HG03159 (cell line): ENCODE results near the gene CWH43.
"Not testable (repeated sequence)": the region's sequence is repeated elsewhere in the genome, so short reads cannot be mapped to it uniquely, and the experiment has no call there.

Source experiments
- ATAC-seq: cut with Tn5 transposase; IDR thresholded peaks from one replicate; pipeline ENCODE4 v1.9.1; 2021; ENCODE audit warnings: mild to moderate bottlenecking, moderate library complexity; ENCODE audit not compliant: unreplicated experiment

Gene CWH43

DNA sequence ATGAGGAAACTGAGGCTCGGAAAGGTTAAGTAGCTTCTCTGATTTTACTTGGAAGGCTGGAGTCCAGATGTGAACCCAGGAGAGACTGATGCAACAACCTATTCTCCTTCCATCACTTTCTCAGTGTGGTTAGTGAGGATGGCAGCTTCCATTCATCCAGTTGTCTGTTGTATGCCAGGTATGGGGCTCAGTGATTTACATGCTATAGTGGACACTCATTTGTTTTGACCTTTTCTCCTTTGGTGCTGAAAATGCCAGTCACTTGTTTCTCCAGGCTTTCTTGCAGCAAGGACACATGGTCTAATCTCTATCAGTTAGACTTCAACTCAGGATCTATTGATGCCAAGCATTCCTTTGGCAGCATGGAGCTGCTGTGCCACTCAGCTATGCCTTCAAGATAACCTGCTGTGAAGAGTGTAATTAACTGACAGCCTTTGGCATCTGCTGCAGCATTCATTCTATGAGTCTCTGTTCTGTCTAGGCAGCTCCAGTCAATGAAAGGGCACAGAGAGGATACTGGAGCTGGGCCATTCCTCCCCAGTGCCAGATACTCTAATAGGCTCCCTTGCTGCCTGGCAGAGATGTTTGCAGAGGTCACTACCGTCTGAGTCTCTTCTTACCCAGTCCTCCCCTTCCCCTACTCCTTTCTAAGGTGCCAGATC is 11.0 kb upstream of the CWH43 start:
- no peak for ATAC-seq

DNA sequence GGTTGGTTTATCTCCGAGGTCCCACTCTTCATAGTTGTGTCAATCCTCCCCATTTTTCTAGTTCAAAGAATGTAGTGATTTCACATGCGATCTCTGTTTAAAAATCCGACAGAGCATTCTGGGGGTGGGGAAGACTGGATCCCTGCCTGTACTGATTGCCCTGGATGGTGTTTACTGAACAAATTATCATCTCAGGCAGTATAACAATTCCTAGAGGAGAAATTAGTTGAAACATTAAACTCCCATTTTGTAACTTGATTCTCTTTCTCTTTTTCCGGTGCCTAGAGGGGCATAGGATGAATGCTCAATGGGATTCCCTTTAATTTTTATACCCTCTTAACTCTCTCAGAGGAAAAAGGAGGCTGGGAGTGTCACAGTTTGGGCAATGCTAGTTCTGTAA is 10.0 kb upstream of the CWH43 start:
- ATAC-seq, result no peak

DNA sequence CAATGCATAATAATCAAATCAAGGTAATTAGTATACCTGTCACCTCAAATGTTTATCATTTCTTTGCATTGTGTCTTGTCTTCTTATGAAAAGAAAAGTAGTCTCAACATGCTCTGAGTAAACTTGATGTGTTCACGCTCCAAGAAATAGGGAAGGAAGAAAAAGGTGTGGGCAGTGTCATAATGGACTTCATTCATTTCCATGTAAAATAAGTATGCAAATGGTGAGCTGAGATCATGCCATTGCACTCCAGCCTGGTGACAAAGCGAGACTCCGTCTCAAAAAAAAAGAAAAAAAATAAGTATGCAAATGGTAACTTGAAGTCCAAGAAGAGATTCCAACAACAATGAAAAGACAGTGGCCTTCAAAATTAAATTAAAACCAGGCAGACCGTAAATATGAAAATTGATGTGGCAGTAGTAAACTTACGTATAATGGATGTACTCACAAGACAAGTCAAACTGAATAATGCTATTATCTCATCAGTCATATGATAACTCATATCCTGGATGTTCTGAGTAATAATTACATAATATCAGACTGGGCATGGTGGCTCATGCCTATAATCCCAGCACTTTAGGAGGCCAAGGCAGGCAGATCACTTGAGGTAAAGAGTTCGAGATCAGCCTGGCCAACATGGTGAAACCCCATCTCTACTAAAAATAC is 6.0 kb upstream of the CWH43 start:
- ATAC-seq, result no peak

DNA sequence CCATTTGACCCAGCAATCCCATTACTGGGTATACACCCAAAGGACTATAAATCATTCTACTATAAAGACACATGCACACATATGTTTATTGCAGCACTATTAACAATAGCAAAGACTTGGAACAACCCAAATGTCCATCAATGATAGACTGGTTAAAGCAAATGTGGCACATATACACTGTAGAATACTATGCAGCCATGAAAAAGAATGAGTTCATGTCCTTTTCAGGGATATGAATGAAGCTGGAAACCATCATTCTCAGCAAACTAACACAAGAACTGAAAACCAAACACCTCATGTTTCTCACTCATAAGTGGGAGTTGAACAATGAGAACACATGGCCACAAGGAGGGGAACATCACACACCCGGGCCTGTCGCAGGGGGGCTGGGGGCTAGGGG is 2.1 kb upstream of the CWH43 start:
- not testable (repeated sequence) for ATAC-seq

DNA sequence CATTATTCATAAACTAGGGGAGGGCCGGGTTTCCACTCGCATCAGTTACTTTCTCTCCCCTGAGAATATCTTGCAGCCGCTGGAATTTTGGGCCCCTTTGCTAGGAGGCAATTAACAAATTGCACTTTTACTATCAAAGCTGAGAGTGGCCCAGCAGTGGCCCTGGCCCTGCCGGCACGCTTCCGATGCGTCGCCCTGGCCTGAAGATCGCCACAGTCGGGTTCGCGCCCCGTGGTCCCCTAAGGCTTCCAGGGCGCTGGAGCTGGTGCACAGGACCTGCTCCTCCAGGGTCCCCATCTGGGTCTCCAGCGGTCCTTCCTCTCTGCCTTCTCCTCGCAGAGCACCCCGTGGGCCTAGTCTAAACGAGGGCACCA is 486 bp upstream of the CWH43 start:
- no peak for ATAC-seq

DNA sequence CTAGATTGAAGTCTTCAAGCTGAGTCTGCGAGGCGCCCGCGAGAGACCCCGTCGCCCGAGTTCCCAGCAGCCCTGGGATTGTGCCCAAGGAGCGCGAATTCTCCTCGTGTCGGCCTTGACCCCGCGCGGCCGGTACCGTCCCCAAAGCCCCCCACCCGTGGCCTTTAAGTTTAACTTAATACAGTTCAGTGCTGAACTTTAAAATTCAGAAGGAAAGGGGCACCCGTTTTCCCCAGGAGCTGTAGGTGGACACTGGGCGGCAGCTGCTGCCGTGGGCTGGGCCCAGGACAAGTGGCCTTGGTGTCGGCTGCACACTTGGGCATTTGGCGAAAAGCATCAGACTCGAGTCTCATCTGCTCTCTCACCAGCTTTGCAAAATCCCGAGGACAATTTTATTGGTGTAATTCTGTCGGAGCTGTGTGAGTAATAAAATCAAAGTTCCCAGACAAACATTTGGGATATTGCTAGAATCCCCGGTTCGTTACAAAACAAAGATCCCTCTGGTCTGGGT is 634 bp downstream of the CWH43 start:
- ATAC-seq, result no peak

DNA sequence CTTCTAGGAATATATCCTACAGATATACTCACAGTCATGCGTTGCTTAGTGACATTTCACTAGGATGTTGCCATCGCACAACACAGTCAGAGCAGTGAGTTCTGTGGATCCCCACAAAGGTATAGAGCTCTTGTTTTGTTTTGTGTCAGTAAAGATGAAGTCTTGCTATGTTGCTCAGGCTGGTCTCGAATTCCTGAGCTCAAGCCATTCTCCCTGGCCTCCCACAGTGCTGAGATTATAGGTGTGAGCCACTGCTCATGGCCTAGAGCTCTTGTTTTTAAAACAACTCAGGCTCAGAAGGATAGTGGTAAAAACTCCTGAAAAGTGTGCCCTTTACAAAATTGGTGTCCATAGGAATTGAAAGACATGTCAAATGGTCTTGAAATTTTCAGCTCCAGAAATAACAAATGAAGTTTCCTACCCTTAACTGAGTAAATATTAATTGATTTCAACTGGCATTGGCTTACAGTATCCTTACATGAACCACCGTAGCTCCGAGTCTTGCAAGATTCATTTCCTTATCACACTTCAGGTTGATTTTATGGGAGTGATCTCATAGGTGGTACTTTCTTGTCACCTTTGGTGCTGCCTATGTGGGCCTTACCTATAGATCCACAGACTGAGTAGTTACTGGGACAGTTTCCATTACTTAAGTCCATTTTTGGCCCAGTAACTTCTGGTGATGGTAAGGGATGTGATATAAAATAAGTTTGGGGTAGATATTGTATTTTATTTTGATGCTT is 3.6 kb downstream of the CWH43 start:
- ATAC-seq, result no peak

DNA sequence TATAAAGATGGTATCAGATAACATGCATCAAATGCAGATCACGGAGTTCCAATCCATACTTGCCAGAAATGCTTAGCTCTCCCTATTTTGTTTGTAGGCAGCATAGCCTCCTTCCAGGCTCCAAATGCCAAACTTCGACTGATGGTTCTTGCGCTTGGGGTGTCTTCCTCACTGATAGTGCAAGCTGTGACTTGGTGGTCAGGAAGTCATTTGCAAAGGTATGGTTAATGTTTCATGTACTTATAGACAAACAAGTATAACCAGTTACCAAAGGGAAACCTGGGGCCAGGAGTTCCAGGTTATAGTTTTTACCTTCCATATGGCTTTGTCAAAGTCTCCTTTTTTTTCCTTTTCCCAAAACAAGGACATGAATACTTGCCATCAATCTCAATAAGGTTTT is 5.3 kb downstream of the CWH43 start:
- no peak for ATAC-seq

DNA sequence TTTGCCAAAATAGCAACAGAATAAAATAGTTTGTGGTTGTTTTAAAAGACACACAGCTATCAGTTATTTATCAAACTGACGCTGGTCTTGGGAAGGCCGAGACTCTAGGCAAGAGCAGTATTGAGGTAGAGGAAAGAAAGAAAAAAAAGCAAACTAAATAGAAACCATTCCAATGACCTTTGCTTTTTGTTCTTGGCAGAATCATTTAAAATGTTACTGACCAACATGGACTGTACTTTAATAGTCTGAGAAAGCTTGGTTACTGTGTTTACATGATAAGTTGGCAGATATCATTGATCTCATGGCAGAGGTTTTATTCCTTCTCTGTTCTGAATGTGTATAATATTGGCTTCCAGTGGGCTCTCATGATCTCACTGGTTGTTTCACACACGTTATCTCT is 11.9 kb downstream of the CWH43 start:
- ATAC-seq, result no peak

DNA sequence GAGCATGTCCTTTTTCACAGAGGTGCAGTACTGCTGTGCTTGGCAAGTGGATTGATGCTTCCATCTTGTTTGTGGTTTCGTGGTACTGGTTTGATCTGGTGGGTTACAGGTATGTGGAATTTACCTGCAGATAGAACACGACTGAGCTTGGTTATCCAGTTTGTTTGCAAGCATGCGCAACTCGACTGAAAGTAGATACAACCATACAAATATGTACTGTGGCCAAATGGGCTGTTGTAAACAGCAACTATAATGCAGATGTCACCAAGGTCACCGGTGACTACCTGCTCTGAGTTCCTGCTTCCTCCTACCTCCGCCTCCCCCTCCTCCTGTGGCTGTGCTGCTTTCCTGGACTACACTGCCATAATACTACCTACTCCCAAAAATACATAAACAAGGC is 12.4 kb downstream of the CWH43 start:
- ATAC-seq, result no peak

DNA sequence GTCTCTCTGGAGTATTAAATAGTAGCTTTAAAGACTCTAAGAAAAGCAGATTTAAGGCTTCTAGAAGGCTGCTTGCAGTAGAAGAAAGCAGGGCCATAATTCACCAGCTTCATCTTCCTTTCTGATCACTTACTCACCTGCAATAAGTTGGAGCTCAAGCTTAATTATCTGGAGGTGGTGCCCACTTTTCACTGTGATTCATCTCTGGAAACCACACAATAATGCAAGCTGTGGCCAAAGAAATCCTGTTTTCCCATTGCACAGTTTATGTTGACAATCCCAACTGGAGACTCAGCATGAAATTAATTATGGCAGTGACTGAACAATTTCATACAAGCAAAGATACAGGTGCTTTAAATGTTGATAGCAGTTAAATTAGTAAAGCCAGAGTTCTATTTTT is 14.7 kb downstream of the CWH43 start:
- no peak for ATAC-seq

DNA sequence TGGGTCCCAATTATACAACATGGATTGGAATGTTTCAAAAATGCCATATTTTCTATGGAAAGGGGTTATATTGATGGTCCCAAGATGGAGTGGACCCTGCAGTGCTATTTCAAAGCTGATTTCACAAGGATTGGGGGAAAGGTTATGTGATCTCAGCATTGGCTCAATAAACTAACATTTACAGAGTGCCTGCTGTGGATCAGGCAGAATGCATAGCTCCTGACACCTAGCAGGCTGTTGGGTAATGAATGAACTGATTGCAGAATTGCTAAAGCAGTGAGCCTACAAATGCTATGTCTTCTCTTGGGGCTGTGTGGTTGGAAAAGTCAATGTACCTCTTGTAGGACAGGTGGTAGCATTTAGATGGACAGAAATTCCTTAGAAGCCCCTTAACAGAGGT is 16.9 kb downstream of the CWH43 start:
- no peak for ATAC-seq

DNA sequence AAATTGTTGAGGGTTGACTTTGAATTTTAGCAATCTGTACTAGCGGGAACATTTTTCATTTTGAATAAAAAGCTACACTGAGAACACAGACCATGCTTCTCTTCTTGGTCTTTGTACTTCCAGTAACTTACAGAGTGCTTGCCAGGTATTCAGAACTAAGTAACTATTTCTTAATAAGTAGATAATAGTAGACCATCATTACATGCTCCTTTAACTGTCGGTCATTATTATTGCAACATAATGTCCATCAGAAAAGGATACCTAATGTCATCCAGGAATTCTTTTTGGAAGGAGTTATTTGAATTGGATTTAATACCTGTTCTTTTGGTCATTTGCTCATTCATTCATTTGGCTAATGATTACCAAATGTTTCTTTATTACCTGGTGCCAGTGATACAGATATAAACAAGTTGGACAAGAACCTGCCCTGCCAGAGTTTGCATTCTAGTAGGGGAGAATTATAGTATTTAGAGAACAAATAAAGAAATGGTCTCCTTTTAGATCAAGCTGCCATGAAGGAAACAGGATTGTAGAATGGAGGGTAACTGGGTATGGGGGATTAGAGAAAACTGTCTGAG is 32.7 kb downstream of the CWH43 start:
- ATAC-seq, result no peak

DNA sequence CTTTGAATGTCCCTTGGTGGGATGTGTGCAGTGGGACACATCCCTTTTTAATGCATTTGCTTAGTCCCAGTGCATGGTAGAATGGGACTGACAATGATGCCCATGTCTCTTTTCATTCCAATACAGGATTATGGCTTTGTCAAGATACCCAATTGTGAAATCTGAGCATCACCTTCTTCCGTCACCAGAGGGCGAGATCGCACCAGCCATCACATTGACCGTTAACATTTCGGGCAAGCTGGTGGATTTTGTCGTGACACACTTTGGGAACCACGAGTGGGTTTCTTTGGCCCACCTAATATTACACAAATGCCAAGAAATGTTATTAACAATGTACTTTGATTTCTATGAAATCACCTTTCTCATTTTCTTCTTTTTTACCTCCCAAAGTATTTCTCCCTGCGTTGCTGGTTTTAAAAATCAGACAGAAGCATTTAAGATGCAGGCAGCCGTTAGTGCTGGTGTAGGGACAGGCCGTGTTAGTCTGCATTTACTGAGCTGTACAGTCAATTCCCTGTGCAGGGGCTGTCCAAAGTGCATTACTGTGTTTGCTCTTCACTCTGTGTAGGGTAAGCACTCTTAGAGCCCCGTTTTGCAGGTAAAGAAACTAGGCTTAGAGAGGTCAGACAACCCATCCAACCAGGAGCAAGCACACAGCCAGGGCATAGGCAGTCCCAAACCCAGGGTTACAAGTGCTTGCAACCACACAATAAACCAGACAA is 46.5 kb downstream of the CWH43 start:
- no peak for ATAC-seq

DNA sequence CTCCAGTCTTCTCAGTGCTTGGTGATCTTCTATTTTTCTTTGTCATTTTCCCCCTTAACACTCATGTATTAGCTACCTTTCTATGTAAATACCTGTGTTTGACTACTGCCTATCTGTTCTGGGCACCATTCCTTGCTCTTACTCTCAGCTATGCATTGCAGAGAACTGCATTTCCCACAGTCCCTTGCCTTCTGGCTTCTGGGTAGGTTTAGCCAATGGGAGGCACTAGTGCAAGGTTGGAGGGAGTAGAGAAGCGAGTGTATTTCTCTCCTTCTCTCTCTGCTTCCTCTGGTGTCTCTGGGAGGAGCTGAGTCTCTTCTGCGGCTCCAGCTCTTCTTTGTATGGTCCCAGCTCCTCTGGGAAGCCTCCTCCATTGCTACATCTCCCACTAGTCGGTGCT is 50.5 kb downstream of the CWH43 start:
- no peak for ATAC-seq

DNA sequence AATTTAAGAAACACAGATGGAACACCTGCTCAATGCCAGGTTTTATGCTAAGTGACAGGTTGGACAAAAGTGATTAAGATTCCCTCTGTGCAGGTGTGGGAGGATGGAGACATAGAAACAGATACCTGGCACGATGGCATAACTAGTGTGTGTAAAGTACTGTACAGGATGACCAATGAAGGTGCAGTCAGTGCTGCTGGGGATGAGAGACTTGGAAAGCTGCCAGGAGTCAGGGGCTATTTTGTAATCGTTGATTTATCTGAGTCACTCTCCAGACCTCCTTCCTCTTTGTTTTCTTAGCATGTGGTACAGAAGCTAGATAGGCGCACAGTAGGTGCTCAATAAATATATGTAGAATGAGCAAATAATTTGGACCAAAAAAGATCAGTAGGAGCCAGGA is 58.2 kb downstream of the CWH43 start:
- no peak for ATAC-seq

DNA sequence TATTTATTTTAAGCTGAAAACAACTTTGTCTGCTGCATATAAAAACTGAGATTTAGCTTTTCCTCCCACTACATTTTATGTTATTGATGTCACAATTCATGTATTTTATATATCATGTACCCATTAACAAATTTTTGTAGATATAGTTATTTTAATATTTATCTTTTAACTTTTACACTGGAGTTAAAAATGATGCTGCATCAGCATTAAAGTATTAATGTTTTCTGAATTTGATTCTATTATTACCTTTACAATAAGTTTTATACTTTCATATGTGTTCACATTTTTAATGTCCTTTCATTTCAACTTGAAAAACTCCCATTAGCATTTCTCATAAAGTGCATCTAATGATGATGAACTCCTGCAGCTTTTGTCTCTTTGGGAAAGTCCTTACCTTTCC is 72.2 kb downstream of the CWH43 start:
- no peak for ATAC-seq

DNA sequence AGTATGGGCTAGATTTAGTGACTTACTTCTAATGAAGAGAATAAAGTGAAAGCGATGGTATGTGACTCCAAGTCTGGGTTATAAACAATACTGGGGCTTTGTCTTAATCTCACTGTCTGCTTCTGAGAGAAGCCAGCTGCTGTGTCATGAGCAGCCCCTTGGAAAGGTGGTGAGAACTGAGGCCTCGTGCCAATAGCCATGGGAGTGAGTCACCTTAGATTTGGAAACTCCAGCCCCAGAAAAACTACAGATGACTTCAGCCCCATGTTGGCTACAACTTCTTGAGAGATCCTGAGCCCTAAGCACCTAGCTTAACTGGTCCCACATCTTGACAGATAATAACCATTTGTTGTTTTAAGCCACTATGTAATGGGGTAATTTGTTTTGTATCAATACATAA is 77.6 kb downstream of the CWH43 start:
- no peak for ATAC-seq

DNA sequence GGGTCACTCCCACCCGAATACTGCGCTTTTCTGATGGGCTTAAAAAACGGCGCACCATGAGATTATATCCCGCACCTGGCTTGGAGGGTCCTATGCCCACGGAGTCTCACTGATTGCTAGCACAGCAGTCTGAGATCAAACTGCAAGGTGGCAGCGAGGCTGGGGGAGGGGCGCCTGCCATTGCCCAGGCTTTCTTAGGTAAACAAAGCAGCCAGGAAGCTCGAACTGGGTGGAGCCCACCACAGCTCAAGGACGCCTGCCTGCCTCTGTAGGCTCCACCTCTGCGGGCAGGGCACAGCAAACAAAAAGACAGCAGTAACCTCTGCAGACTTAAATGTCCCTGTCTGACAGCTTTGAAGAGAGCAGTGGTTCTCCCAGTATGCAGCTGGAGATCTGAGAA is 86.1 kb downstream of the CWH43 start:
- not testable (repeated sequence) for ATAC-seq

DNA sequence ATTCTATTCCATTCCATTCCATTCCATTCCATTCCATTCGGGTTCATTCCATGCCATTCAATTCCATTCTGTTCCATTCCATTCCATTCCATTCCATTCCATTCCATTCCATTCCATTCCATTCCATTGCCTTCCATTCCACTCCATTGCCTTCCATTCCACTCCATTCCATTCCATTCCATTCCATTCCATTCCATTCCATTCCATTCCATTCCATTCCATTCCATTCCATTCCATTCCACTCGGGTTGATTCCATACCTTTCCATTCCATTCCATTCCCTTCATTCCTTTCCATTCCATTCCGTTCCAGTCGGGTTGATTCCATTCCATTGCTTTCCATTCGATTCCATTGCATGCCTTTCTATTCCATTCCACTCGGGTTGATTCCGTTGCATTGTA is 105.8 kb downstream of the CWH43 start:
- not testable (repeated sequence) for ATAC-seq

DNA sequence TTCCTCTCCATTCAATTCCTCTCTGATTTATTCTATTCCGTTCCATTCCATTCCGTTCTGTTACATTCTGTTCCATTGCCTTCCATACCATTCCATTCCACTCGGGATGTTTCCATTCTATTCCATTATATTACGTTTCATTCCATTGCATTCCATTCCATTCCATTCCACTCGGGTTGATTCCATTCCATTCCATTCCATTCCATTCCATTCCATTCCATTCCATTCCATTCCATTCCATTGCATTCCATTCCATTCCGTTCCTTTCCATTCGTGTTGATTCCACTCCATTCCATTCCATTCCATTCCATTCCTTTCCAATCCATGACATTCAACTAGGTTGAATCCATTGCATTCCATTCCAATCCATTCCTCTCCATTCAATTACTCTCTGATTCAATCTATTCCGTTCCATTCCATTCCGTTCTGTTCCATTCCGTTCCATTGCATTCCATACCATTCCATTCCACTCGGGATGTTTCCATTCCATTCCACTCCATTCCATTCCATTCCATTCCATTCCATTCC is 106.6 kb downstream of the CWH43 start:
- ATAC-seq, result peak; percentile 45
